ENCODE measurements around the gene JARID2.
"Not testable (repeated sequence)": the region's sequence is repeated elsewhere in the genome, so short reads cannot be mapped to it uniquely, and the experiment has no call there.

Gene JARID2

DNA sequence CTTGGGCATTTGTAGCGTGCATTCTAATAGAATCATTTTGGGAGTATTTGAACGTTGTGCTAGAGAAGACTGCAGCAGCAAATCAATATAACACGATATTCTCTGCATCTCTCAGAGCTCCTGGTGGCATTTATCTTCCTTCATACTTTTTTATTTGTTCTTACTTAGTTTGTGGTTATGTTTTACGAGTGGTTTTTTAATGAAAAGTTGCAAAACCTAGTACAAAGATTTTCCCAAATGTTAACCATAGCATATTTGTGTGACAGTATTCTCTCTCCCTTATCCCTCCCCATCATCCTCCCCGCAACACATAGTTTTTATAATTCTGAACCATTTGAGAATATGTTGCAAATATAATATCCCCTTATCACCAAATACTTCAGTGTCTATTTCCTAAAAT lies 50.4 kb downstream of the JARID2 start:
- DNase-seq (ENCODE audit: low read depth, low spot score) = no peak
- H3K4me3 ChIP-seq (ENCODE audit: low read depth, low read length) = no peak overlapping the region
- ChIA-PET POLR2A (no interaction called here), CTCF (no interaction called here)
- no peak for TF ChIP-seq CTCF (IDR thresholded peaks at IDR 0.05; ENCODE audit: insufficient read depth, low read length, missing control alignments)

DNA sequence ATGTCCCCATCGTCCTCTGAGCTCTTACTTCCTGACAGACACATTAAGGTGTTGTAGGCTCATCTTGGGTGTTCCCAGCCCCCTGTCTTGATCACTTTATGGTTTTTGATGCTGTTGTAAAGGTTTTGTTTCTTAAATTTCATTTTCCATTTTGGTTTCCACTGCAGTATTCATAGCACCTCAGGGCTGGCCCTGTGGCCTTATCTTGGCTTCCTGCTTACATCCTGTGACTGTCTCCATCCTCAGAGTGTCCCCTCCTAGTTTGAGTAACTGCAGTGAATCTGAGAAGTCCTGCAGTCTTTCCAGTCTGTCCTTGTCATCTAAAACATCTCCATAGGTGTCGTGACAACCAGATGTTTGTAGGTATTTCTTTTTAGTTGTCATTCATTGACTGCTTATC lies 50.9 kb downstream of the JARID2 start:
- no peak for TF ChIP-seq CTCF (IDR thresholded peaks at IDR 0.05; ENCODE audit: insufficient read depth, low read length, missing control alignments)
- no peak overlapping the region for H3K4me3 ChIP-seq (ENCODE audit: low read depth, low read length)
- no peak for DNase-seq (ENCODE audit: low read depth, low spot score)
- POLR2A ChIA-PET = no interaction called here
- CTCF ChIA-PET = interaction anchor here (1.5 kb wide), 1 partner anchor 22 kb away, joined by 3 read pairs; no protein-coding TSS in a partner anchor

- POLR2A ChIA-PET; H3K4me3 ChIP-seq (ENCODE audit: low read depth, low read length); DNase-seq (ENCODE audit: low read depth, low spot score): not testable (repeated sequence)
- CTCF ChIA-PET = interaction anchor here (1.5 kb wide), 1 partner anchor 22 kb away, joined by 3 read pairs; no protein-coding TSS in a partner anchor
These were observed 51.3 kb downstream of the JARID2 start for GRCh38 chr6:15297167-15297566.

GRCh38 chr6:15297895-15298590 lies 52.2 kb downstream of the JARID2 start:
- ChIA-PET POLR2A (no interaction called here), CTCF (interaction anchor here (1.5 kb wide), 1 partner anchor 23 kb away, joined by 3 read pairs; no protein-coding TSS in a partner anchor)
- no peak overlapping the region for H3K4me3 ChIP-seq (ENCODE audit: low read depth, low read length)
- DNase-seq (ENCODE audit: low read depth, low spot score) = no peak
- TF ChIP-seq CTCF (IDR thresholded peaks at IDR 0.05; ENCODE audit: insufficient read depth, low read length, missing control alignments) = no peak

GRCh38 chr6:15299430-15300131 lies 53.7 kb downstream of the JARID2 start:
- no peak for TF ChIP-seq CTCF (IDR thresholded peaks at IDR 0.05; ENCODE audit: insufficient read depth, low read length, missing control alignments)
- CTCF ChIA-PET = no interaction called here
- POLR2A ChIA-PET = interaction anchor here (0.6 kb wide), 1 partner anchor 10 kb away, joined by 4 read pairs; no protein-coding TSS in a partner anchor
- H3K4me3 ChIP-seq (ENCODE audit: low read depth, low read length) = no peak overlapping the region
- DNase-seq (ENCODE audit: low read depth, low spot score) = no peak

GRCh38 chr6:15301179-15302006 lies 55.5 kb downstream of the JARID2 start:
- ChIA-PET POLR2A (no interaction called here), CTCF (no interaction called here)
- TF ChIP-seq CTCF (IDR thresholded peaks at IDR 0.05; ENCODE audit: insufficient read depth, low read length, missing control alignments) = no peak
- DNase-seq (ENCODE audit: low read depth, low spot score) = no peak
- no peak overlapping the region for H3K4me3 ChIP-seq (ENCODE audit: low read depth, low read length)
